B cell (primary cell): Measurements from ENCODE around the gene ATP5ME. TPM values are rescaled to one million over a fixed set of nuclear protein-coding genes. Genes with fewer than 3 reads are reported as not detected.
"Not testable (repeated sequence)": the region's sequence is repeated elsewhere in the genome, so short reads cannot be mapped to it uniquely, and the experiment has no call there.

Source experiments
- ATAC-seq: fragments of 200-7000 bp; cut with Tn5 transposase; one replicate; pipeline ENCODE4 v1.10.0; 2021; ENCODE audit warnings: low read depth, mild to moderate bottlenecking, moderate number of reproducible peaks, moderate library complexity
- CTCF ChIA-PET: fragments of 350-600 bp; sonication (Branson Sonifier 250); formaldehyde crosslinking; loops from one replicate; lab custom pipeline; 2021; ENCODE audit warnings: antibody characterized with exemption, inconsistent platforms; lab: Charles Lee
- POLR2A ChIA-PET: fragments of 350-600 bp; sonication (Branson Sonifier 250); formaldehyde crosslinking; loops from one replicate; lab custom pipeline; 2021; ENCODE audit warnings: antibody characterized with exemption; lab: Charles Lee
- DNase-seq: peaks from one replicate; pipeline ENCODE4 v3.0.0; 2013
- H2AFZ ChIP-seq: 2 replicates; pipeline ENCODE4 v1.6.1; 2012; ENCODE audit warnings: mild to moderate bottlenecking, low read depth, low read length; ENCODE audit not compliant: insufficient read depth, poor library complexity, severe bottlenecking
- H3K27ac ChIP-seq, 2 donors: 1 replicate in 1 of 2; 2 replicates in 1 of 2; pipeline ENCODE4 v1.5.1; 2012 to 2013; ENCODE audit warnings: low read length in 2 of 2, mild to moderate bottlenecking in 2 of 2, moderate library complexity in 1 of 2
- H3K27me3 ChIP-seq, 4 experiments: fragments of 200-600 bp in 1 of 4; sonication (generic) in 1 of 4; replicated peaks in 1 of 4; 1 replicate in 2 of 4; 2 replicates in 2 of 4; pipeline versions ENCODE4 v1.6.1 to v1.7.0; 2013 to 2016; ENCODE audit warnings: low read length in 3 of 4, mild to moderate bottlenecking in 2 of 4, mixed read lengths in 1 of 4, moderate library complexity in 1 of 4; ENCODE audit not compliant: insufficient read depth in 4 of 4, control insufficient read depth in 3 of 4; ENCODE audit errors: control extremely low read depth in 1 of 4
- H3K36me3 ChIP-seq, 2 experiments: replicated peaks in 1 of 2; 1 replicate in 1 of 2; 2 replicates in 1 of 2; pipeline versions ENCODE4 v1.6.1 to v1.7.1; 2013; ENCODE audit warnings: low read length in 1 of 2; ENCODE audit not compliant: insufficient read depth in 2 of 2, control insufficient read depth in 1 of 2; ENCODE audit errors: control extremely low read depth in 1 of 2, extremely low read depth in 1 of 2
- H3K4me1 ChIP-seq, 2 donors: fragments of 200-600 bp in 1 of 2; sonication (generic) in 1 of 2; 1 replicate in 1 of 2; 2 replicates in 1 of 2; pipeline versions ENCODE4 v1.5.1 to v1.6.1; 2013 to 2017; ENCODE audit warnings: low read length in 2 of 2; ENCODE audit not compliant: control insufficient read depth in 2 of 2, insufficient read depth in 2 of 2
- H3K4me2 ChIP-seq: replicated peaks from 2 replicates; pipeline ENCODE3; 2012; ENCODE audit warnings: mild to moderate bottlenecking, low read depth, low read length; ENCODE audit not compliant: poor library complexity, severe bottlenecking
- H3K4me3 ChIP-seq, 5 experiments: fragments of 200-600 bp in 1 of 5; sonication (generic) in 1 of 5; 1 replicate in 3 of 5; 2 replicates in 2 of 5; pipeline versions ENCODE4 v1.5.1 to v1.7.0; 2011 to 2016; ENCODE audit warnings: low read length in 4 of 5, mild to moderate bottlenecking in 4 of 5, low read depth in 2 of 5, control low read depth in 1 of 5, moderate library complexity in 1 of 5; ENCODE audit not compliant: insufficient read depth in 1 of 5; ENCODE audit errors: control extremely low read depth in 1 of 5, extremely low read depth in 1 of 5
- H3K79me2 ChIP-seq: fragments of 200-600 bp; sonication (generic); one replicate; pipeline ENCODE4 v1.6.0; 2016; ENCODE audit warnings: low read length; ENCODE audit not compliant: control insufficient read depth, insufficient read depth
- H3K9ac ChIP-seq: fragments of 200-600 bp; sonication (generic); 2 replicates; pipeline ENCODE4 v1.6.1; 2017; ENCODE audit warnings: mild to moderate bottlenecking, low read length, moderate library complexity
- H3K9me3 ChIP-seq, 3 donors: one replicate each; pipeline versions ENCODE4 v1.6.1 to v1.7.1; 2013; ENCODE audit warnings: low read length in 2 of 3; ENCODE audit not compliant: control insufficient read depth in 2 of 3, insufficient read depth in 1 of 3; ENCODE audit errors: control extremely low read depth in 1 of 3
- H4K20me1 ChIP-seq: 2 replicates; pipeline ENCODE4 v1.6.0; 2012; ENCODE audit warnings: mild to moderate bottlenecking, low read length; ENCODE audit not compliant: insufficient read depth, control insufficient read depth, poor library complexity, severe bottlenecking
- H3K27ac Mint-ChIP-seq: one replicate; pipeline ENCODE4 v1.8.0; 2021; ENCODE audit warnings: mixed read lengths
- H3K27me3 Mint-ChIP-seq: one replicate; pipeline ENCODE4 v1.8.0; 2021; ENCODE audit warnings: mixed read lengths
- H3K4me1 Mint-ChIP-seq: one replicate; pipeline ENCODE4 v1.8.0; 2021; ENCODE audit warnings: mixed read lengths
- H3K4me3 Mint-ChIP-seq: one replicate; pipeline ENCODE4 v1.8.0; 2021; ENCODE audit warnings: mixed read lengths
- H3K9me3 Mint-ChIP-seq: one replicate; pipeline ENCODE4 v1.8.0; 2022; ENCODE audit warnings: mixed read lengths; ENCODE audit not compliant: insufficient read depth
- WGBS: methylation state at CpG from one replicate; pipeline ENCODE4 v1.1.5; 2013; ENCODE audit warnings: missing lambda C conversion rate; ENCODE audit not compliant: insufficient coverage; 5-methylcytosine and 5-hydroxymethylcytosine counted together
- intact Hi-C: fragments of 100-400 bp; cut with micrococcal nuclease; formaldehyde crosslinking; loops from one replicate; pipeline ENCODE4 v1.10.0; 2022
- polyA plus RNA-seq: library from polyadenylated mRNA; depleted of rRNA; stranded (reverse); fragments of >200 nt; gene quantifications from 2 replicates; pipeline ENCODE4 v1.2.3, GENCODE V29; 2012
- total RNA-seq, 2 donors: library from RNA; stranded (reverse); fragments of 120-200 nt in 1 of 2; gene quantifications; 1 replicate in 1 of 2; 2 replicates in 1 of 2; pipeline versions ENCODE4 v1.2.3 to v1.2.4, GENCODE V29; 2013 to 2022

Gene ATP5ME
- total and polyA plus RNA-seq, 2 donors (not counting 1 experiment from before 2014, with no cell fraction given), result 129 to 153 TPM

DNA sequence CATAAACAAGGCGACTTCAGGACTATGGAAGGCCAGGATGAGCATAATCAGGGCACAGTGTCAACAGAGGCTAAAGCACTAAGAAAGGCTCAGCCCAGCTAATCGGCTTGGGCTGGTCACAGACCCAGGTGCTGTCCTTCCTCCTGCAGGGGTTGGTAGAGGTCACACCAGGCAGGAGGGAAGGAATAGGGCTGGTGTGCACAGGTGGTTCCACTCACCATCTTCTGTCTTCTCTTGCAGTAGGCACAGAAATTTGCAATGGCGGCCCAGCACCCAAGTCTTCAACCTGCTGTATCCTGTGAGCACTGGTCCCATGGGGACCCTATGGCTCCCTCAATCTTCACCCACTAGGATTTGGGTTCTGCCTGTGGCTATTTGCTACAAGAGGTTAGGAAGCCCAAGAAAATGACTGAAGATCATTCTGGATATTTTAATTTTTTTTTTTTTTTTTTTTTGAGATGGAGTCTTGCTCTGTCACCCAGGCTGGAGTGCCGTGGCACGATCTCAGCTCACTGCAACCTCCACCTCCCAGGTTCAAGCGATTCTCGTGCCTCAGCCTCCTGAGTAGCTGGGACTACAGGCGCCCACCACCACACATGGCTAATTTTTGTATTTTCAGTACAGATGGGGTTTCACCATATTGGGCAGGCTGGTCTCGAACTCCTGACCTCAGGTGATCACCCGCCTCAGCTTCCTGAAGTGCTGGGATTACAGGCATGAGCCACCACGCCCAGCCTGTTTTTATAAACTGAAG lies 4.1 kb downstream of the ATP5ME start:
- H3K4me1 Mint-ChIP-seq, H3K9me3 ChIP-seq, H3K27ac ChIP-seq, H2AFZ ChIP-seq, POLR2A ChIA-PET, H3K9me3 Mint-ChIP-seq, H4K20me1 ChIP-seq, ATAC-seq, H3K4me3 Mint-ChIP-seq, CTCF ChIA-PET, H3K27ac Mint-ChIP-seq, DNase-seq, H3K4me3 ChIP-seq, H3K4me2 ChIP-seq, H3K27me3 ChIP-seq, H3K9ac ChIP-seq, H3K27me3 Mint-ChIP-seq: not testable (repeated sequence)
- 96% methylated on average over 4 of the region's 11 CpGs for WGBS
- intact Hi-C loops, result loop anchor here (10.0 kb wide), 1 partner anchor 615 kb away; the partner anchor contains the start of gene MAEA
- H3K79me2 ChIP-seq, result peaks cover 16% of the 10 kb centered on the region
- peaks cover 0 to 17% of the 10 kb centered on the region in 2 experiments for H3K36me3 ChIP-seq
- H3K4me1 ChIP-seq, result peaks cover 9 to 11% of the 10 kb centered on the region in 2 donors

DNA sequence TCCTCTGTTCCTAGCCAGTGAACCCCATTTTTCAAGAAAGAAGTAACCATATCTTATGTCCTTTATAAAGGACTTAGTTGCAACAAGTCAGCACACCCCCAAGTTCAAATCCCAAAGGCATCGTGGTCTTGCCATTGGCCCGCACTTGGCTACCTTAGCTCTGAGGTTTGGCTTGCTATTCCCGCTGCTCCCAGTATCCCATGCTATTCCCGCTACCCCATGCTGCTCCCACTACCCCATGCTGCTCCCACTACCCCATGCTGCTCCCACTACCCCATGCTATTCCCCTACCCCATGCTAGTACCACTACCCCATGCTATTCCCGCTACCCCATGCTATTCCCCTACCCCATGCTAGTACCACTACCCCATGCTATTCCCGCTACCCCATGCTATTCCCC lies 5.9 kb downstream of the ATP5ME start:
- H2AFZ ChIP-seq, H3K9me3 Mint-ChIP-seq, H3K27ac Mint-ChIP-seq, ATAC-seq, H3K4me2 ChIP-seq, H3K27me3 ChIP-seq, H3K9me3 ChIP-seq, H3K27ac ChIP-seq, DNase-seq, H3K79me2 ChIP-seq, H3K4me3 ChIP-seq, H3K4me3 Mint-ChIP-seq, H3K27me3 Mint-ChIP-seq, POLR2A ChIA-PET, H4K20me1 ChIP-seq, intact Hi-C loops, H3K9ac ChIP-seq, CTCF ChIA-PET: not testable (repeated sequence)
- H3K36me3 ChIP-seq, result peaks cover 0 to 17% of the 10 kb centered on the region in 2 experiments
- H3K4me1 Mint-ChIP-seq, result peaks cover 11% of the 10 kb centered on the region
- WGBS, result 96% methylated on average over 6 of the region's 6 CpGs
- H3K4me1 ChIP-seq, result peaks cover 7 to 14% of the 10 kb centered on the region in 2 donors
